DND-41 (cell line): Measurements from ENCODE around the gene NHEJ1.

Experiments
- EZH2 ChIP-seq: IDR thresholded peaks from 3 replicates; pipeline ENCODE4 v1.6.1; 2012; ENCODE audit warnings: borderline replicate concordance, low read depth, mild to moderate bottlenecking, moderate library complexity, low read length, inconsistent platforms; ENCODE audit not compliant: severe bottlenecking
- TF ChIP-seq, protein P1 (sequence below): IDR thresholded peaks from 2 replicates; pipeline ENCODE4 v1.5.1; 2012; ENCODE audit warnings: borderline replicate concordance, low read length, moderate library complexity, mild to moderate bottlenecking; ENCODE audit not compliant: poor library complexity, severe bottlenecking; ENCODE audit errors: extremely low read depth

DNA sequence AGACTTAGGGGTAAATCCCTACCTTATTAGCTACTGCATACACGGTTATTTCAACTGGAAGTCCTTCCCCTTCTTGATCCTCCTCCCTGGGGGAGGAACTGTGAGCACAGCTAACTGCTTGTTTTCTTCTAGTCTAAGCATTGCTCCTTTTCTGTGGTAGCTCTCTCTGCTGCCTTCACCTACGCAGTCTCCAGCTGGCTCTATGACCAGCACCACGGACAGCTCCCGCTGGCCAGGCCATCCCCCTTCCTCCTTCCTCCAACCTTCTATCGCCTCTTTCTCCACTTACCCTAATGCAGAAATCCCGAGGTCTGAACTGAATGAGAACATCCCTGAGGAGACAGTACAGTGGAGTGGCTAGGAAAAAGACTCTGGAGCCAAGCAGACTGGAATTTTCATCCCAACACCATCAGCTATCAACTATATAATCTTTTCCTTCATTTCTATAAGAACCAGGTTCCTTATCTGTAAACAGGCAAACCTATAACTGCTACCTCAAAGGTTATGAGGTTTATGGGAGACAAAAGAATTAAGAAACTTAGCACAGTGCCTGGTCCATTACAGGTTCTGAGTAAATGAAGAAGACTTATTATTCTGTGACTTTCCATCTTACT, 114.6 kb downstream of the NHEJ1 start:
- TF ChIP-seq, protein P1, sequence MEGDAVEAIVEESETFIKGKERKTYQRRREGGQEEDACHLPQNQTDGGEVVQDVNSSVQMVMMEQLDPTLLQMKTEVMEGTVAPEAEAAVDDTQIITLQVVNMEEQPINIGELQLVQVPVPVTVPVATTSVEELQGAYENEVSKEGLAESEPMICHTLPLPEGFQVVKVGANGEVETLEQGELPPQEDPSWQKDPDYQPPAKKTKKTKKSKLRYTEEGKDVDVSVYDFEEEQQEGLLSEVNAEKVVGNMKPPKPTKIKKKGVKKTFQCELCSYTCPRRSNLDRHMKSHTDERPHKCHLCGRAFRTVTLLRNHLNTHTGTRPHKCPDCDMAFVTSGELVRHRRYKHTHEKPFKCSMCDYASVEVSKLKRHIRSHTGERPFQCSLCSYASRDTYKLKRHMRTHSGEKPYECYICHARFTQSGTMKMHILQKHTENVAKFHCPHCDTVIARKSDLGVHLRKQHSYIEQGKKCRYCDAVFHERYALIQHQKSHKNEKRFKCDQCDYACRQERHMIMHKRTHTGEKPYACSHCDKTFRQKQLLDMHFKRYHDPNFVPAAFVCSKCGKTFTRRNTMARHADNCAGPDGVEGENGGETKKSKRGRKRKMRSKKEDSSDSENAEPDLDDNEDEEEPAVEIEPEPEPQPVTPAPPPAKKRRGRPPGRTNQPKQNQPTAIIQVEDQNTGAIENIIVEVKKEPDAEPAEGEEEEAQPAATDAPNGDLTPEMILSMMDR = no peak
- TF ChIP-seq EZH2 = no peak
